NCI-H2227 treated with DMSO at 0.1 percent for 48 hours (cell line): ENCODE results near the gene HBS1L.

Source experiments
- DNase-seq: peaks from one replicate; lab custom pipeline; 2025; lab: John Stamatoyannopoulos, UW

The HBS1L gene

GRCh38 chr6:135036731-135037420 lies 17.7 kb downstream of the HBS1L start:
- DNase-seq, result no peak

DNA sequence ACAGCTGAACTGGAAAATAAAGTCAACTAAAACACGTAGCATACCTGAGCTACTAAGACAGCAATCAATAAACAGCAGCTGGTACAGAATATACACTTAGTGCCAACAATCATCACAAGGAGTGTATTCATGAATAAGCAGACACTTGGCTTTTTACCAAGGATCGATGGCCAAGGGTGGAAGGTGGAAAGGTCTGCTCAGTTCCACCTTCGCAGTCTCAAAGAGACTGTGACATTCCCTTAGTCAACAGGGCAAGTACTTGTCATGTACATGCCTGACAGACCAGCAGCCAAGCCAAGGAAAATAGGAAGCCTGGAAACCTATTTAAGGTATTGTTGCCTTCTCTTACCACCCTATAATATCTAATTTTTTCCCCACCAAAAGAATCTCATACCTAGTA lies 21.4 kb downstream of the HBS1L start:
- DNase-seq, result no peak

GRCh38 chr6:135030532-135031178 lies 24.0 kb downstream of the HBS1L start:
- no peak for DNase-seq

DNA sequence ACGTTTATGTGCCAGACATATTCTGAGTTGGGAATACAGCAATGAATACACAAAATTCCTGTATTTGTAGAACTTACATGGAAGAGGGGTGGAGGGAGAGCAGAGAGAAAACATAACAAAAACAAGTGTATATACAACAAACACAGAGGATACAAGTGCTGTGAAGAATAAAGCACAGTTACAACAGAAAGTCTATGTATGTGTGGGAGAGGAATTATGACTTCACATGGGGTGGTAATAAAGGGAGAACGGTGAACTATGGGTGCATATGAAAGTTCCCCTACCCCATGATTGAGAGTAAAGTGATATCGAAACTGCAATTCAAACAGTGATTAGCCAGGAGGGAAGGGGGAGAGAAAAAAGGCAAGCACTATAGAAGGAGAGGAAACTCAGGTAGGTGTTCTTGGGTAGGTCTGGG lies 24.6 kb downstream of the HBS1L start:
- no peak for DNase-seq

DNA sequence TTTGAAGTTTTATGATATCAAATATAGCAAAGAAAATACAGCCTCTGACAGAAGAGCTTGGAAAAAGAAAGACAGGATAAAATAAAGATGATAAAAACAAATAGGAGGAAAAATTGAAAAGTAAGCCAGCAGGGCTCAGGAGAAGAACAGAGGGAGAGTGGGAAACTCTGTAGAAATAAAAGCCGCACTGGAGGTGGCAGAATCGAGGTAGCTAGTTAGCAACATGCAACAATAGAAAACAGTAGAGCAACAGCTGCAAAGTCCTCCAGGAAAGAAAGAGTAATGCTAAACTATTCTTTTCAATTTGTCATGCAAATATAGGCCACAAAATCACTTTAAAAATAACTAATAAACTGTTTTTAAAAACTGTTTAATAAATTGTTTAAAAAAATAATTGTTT lies 28.8 kb downstream of the HBS1L start:
- no peak for DNase-seq

- DNase-seq, result no peak
These were observed 29.4 kb downstream of the HBS1L start for GRCh38 chr6:135025175-135025574.

DNA sequence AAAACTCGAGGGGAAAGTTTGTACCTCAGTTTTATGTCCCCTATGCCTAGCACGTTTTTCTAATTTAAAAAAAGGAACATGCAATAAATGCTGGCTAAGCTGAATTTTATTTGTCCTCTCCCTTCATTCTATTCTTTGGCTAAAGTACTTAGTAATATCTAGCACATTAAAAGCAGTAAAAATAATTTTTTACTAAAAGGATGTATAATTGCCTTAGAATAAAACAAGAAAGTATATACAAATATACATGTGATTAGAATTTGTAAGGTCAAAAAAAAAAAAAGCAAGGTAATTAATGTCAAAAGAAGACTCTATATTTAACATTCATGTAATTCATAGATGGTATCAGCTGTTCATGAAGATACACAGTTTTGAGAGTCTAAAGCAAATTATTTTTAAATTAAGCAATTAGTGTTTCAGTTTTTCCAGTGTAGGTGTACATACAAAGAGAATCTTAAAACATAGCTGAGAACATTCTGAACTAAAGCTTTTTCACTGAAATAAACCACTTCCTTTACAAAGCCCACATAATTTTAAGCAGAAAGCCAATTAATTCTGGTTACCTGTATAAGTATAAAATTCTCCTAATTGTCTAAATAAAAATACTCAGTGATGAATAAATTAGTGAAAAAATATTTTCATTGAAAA lies 32.4 kb downstream of the HBS1L start:
- no peak for DNase-seq

DNA sequence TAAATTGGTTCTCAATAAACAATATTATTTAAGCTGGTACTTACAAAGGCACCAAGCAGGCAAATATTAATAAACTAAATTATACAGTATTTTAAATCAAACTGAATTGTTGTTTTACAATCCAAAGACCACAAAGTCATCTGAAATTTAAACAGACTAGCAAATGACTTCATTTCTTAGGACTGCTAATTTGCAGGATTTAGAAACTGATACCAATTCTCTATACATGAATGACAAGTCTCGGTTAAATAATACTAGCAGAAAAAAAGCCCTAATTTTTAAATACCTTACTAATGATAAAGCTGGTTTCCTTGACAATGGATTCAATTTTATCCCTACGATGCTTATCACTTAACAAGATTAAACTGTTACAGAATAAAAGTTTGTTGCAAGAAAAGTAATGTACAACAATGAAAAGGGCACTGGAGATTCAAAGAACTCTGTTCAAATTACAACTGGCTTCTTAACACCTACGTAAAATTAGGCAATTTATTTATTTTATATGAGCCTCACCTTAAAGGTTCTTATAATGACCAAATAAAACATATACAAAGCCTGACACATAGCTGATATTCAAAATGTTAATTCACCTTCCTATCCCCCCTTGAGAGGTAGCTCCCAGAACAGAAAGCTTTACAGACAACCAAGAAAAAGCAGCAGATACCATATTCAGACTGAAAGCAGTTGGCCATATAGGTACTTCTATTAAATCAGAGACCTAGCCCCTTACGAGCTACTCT lies 33.1 kb downstream of the HBS1L start:
- DNase-seq, result no peak

DNA sequence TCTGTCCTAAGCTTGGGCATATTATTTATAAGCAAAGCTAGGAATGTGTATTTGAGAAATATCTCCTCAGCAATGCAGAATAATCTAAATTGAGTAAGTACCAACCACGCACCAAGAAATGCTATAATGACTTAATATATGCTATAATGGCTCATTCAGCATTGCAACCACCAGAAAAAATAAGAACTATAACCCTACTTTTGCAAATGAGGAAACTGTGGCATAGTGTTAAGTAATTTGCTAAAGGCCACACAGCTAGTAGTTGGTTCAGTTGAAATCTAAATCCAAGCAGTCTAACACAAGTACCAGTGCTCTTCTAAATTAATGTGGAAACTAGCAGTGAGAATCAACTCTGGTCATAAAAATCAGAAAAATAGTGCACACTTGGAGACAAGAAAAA lies 35.7 kb downstream of the HBS1L start:
- no peak for DNase-seq

GRCh38 chr6:135018052-135018451 lies 36.6 kb downstream of the HBS1L start:
- DNase-seq, result no peak

DNA sequence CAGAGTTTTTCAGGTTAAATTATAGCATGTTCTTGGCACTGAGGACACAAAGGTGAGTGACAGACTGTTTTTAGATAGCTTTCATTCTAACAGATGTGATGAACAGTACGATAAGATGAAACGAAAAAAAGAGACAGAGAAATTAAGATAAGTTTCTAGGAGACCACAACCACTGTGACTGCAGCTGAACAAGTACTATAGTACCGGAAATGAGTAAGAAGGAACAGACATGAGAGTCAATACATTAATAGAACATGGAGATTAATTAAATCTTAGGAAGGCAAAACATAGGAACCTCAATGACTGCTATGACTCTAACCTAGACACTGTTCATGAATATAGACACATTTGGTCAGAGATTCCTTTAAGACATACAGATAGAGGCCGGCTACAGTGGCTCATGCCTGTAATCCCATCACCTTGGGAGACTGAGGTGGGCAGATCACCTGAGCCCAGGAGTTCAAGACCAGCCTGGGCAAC lies 40.2 kb downstream of the HBS1L start:
- DNase-seq, result no peak

DNA sequence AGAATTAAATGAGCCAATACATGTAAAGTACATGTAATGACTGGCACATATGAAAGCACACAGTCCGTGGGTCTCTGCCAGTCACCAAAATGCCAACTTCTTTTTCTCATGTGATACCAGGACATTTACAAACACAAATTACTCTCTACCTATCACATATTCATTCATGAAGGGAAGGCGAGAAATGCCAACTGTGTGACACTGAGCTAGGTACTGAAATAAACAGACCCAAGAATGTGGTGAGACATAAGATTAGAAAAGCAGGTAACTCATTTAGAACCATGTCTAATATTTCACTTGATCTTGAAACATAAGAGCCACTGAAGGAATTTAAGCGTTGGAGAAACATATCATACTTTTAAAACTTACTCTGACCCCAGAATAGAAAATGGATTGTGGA lies 41.4 kb downstream of the HBS1L start:
- no peak for DNase-seq

GRCh38 chr6:135012764-135013163 lies 41.9 kb downstream of the HBS1L start:
- DNase-seq, result no peak

DNA sequence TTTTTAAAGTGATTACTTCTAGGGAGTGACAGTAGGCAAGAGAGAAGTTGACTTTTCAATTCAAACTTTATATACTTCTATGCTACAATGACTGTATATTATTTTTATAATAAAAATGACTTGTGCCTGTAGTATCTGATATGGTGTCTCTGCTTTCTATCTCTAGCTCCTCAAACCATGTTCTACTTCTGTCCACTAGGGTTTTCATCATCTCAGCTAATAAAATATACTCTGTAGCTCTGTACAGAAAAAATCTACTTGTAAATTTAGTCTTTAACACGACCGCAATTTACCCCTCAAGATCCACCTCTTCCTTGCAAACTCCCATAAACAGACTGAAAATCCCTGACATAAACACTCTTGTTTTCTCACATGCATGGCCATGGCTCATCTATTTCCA lies 42.3 kb downstream of the HBS1L start:
- DNase-seq, result no peak

- DNase-seq, result no peak
These were observed 45.7 kb downstream of the HBS1L start for GRCh38 chr6:135008941-135009290.

DNA sequence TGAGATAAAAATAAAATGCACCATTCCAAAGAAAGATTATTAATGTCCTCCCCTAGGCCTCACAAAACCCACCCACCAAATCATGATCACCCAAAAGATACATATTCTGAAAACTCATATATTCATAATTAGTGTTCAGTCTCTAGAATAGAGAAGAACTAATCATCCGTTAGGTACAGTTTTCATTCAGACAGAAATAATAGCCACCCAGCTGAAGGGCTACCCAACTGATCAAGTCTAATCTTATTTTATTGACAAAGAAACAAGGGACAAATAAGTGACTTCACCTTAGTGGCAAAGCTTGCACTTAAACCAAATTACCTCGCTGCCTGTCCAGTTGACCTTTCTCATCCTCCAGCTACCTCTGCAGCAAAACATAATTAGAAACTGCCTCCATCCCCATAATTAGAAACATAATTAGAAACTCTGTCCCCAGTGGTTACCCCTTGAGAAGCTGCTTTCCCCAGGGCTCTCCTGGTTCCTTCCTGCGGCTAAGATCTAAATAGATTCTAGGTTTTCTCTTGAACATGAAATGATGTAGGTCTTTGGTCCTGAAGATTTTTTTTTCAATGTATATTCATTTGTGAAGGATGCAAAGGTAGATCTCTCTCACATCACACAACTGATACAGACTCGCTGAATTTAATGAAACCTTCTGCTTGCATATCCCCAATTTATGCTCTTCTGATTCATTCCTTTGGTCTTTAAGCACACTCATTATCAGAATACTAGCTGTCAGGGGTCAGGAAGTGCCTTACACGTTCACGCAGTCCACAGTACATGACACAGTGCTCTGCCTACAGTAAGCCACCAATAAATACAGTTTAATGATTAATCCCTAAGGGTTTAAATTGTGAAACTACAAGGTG lies 46.3 kb downstream of the HBS1L start:
- DNase-seq, result no peak

- no peak for DNase-seq
These were observed 48.2 kb downstream of the HBS1L start for GRCh38 chr6:135006386-135006914.

DNA sequence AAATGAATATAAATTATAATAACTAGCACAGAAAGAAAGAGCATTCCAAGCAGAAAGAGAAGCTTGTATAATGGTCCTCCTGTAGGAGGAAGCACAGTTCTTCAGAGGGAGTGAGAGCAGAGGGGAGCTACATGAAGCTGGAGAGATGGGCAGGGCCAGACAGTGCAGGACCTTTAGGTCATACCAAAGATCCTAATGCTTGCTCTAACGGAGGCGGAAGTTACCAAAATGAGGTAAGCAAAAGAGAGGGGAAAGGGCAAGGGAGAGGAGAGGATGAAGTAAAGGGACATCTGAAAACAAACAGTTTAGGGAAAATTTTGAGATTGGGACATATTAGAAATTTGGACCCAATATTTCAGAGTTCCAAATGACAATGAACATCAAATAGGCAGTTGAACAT lies 50.2 kb downstream of the HBS1L start:
- no peak for DNase-seq

GRCh38 chr6:135002974-135003703 lies 51.5 kb downstream of the HBS1L start:
- no peak for DNase-seq

DNA sequence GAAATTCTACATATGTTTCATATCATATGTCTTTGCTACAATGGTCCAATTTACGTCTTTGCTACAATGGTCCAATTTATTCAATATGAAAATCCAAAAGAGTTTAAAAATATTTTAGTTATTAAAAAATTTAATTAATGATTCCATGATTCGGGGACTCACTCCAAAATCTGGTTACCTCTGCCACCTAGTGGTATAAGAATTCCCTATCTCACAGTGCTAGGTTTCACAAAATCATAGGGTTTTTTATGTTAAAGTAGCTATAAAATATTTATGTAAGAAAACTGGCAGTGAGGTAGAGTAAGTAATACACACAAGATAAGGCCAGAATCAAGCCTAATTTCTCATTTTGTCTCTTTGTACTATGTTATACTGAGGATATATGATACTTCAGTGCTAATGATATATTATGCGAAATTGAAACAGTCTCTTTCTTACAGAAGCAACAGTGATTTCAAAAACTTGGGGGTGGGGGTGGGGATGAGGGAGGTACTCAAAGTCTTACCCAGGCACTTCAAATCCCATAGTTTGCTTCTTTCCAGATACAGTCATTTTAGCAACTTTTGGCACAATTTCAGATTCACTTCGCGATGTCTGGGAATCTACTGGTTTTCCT lies 52.3 kb downstream of the HBS1L start:
- peak; percentile 2 for DNase-seq
